ENCODE results near the gene MTARC2. TPM values are rescaled to one million over a fixed set of nuclear protein-coding genes. Genes with fewer than 3 reads are reported as not detected.
"Not testable (repeated sequence)": the region's sequence is repeated elsewhere in the genome, so short reads cannot be mapped to it uniquely, and the experiment has no call there.

MTARC2 gene
- total RNA-seq, 1 donor from 2014 or later = 13.3 TPM

- no peak for DNase-seq
Measured at GRCh38 chr1:220732621-220733020, 15.5 kb upstream of the MTARC2 start.

DNA sequence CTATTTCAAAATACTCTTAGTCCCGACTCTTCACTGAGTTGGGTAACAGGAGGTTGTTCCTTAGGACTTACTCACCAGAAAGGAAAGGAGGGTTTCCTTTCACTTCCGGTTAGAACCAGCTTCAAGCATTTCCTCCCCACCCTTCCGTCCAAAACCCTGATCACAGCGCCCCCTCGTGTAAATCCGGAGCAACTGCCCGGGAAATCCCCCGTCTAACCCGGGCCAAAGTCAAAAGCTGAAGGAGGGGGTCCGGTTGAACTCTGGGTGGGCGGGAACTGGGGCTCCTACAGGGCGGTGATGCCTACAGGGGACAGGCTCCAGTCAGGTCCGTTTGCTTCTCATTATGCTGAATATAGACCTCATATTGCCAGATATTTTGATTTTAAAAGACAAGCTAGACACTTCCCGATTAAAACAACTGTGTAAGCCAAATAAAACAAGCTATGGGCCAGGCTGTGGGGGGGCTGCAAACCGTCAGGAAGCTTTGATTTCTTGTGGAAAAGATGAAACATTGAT is 15.0 kb upstream of the MTARC2 start:
- DNase-seq = peak; percentile 81

- DNase-seq = no peak
Measured at GRCh38 chr1:220734571-220735326, 13.4 kb upstream of the MTARC2 start.

GRCh38 chr1:220736283-220736682 is 11.8 kb upstream of the MTARC2 start:
- DNase-seq = not testable (repeated sequence)

- no peak for DNase-seq
Measured at GRCh38 chr1:220741349-220741748, 6.8 kb upstream of the MTARC2 start.

GRCh38 chr1:220741825-220742224 is 6.3 kb upstream of the MTARC2 start:
- DNase-seq = no peak

DNA sequence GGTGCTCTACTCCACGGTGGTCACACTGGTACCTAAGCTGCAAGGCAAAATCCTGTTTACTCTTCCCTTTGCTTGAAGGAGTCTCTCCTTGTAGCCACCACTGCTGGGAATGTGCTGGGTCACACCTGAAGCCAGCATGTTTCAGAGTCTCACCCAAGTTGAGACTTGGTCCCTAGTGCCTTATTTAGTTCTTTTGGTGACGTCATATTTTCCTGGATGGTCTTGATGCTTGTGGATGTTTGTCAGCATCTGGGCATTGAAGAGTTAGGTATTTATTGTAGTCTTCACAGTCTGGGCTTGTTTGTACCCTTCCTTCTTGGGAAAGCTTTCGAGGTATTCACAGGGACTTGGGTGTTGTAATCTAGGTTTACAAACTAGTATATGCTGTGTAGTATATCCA is 5.6 kb upstream of the MTARC2 start:
- DNase-seq = no peak

DNA sequence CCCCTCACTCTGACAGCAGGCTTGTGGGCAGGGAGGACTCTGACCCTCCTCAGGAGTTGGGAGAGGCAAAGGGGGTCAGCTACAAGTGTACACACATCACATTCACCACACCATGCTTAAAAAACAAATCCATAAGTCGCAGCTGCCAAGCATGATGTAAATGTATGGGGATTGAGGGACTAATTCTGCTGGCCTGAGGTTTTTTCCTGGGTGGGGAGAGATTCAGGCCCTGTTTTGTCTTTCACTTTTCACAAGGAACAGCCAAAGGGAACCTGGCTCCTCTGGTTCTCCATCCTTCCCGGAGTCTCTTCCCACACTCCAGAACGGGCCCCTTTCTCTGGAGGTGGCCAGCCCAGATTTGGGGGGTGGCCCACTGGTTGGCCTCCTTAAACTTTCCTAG is 1.3 kb upstream of the MTARC2 start:
- DNase-seq = no peak

DNA sequence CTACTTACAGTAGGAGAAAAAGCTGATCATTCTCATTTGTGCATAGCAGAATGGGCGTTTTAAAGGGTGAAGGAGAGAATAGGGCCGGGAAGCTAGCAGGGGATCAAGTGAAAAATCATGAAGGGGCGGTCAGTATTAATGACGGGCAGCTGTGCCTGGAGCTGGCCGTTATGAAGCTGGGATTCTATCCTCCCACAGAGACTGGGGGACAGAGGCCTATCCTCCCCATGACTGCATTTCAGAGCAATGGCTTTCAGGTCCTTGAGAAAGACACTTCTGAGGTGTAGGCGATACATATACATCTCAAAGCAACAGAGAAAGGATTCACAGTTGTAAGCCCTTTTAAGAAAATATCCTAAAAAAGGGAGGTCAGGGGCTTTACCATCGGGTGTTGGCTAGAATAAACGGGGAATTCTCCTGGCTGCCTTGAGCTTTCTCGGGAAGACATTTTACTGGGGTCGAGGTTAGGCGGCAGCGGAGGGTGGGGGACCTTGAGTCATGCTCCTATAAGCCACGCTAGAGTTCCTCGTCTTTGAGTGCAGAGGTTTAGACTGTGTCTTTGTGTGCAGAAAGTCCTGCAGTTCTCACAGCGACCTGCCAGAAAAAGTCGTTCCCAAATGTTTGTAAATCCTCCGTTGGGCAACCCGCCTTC is 559 bp upstream of the MTARC2 start:
- DNase-seq = peak; percentile 38

GRCh38 chr1:220748936-220749335 is 814 bp downstream of the MTARC2 start:
- no peak for DNase-seq

GRCh38 chr1:220750131-220750515 is 2.0 kb downstream of the MTARC2 start:
- peak; percentile 63 for DNase-seq

GRCh38 chr1:220751111-220751510 is 3.0 kb downstream of the MTARC2 start:
- no peak for DNase-seq

- no peak for DNase-seq
Measured at GRCh38 chr1:220754212-220754917, 6.2 kb downstream of the MTARC2 start.

GRCh38 chr1:220754918-220755295 is 6.8 kb downstream of the MTARC2 start:
- DNase-seq = no peak

GRCh38 chr1:220755309-220755708 is 7.2 kb downstream of the MTARC2 start:
- no peak for DNase-seq

DNA sequence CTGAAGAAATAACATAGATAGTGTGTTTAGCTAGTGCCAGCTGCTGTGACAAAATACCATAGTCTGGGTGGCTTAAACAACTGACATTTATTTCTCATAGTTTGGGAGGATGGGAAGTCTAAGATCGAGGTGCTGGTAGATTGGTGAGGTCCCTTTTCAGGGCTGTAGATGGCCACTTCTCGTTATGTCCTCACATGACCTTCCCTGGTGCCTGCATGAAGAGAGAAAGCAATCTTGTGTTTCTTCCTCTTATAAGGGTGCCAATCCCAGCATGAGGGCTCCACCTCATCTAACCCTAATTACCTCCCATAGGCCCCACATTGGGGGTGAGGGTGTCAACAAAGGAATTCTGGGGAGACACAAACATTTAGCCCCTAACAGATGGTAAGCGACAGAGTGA is 9.3 kb downstream of the MTARC2 start:
- no peak for DNase-seq

- DNase-seq = no peak
Measured at GRCh38 chr1:220759147-220759546, 11.0 kb downstream of the MTARC2 start.

DNA sequence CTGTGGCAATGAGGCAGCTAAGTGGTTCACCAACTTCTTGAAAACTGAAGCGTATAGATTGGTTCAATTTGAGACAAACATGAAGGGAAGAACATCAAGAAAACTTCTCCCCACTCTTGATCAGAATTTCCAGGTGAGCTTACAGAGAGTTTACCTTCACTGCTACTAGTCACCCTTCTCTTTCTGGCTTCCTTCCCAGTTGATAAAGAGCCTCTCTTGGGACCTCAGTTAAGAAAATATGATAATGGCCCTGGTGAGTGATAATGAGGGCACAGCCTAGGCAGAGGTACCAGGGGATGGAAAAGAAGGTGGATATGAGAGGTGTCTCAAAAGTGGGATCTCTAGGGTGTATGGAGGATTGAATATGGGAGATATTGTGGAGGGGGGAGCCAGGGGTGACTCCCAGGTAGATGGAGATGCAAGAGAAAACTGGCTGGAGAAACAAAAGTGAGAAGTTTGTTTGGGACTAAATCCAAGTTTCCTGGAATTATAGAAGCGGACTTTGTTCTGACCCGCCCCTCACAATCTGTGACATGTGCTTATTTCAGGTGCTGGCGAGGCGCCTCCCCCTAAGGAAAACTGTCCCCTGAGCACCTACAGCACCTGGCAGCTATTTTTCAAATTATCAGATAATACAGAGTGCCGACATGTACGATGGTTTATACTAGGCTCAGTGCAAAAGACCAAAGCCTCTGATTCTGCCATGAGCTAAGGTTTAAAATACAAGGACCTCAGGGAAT is 13.7 kb downstream of the MTARC2 start:
- no peak for DNase-seq

- DNase-seq = no peak
Measured at GRCh38 chr1:220764757-220765156, 16.6 kb downstream of the MTARC2 start.

GRCh38 chr1:220767312-220768125 is 19.4 kb downstream of the MTARC2 start:
- peak; percentile 47 for DNase-seq

DNA sequence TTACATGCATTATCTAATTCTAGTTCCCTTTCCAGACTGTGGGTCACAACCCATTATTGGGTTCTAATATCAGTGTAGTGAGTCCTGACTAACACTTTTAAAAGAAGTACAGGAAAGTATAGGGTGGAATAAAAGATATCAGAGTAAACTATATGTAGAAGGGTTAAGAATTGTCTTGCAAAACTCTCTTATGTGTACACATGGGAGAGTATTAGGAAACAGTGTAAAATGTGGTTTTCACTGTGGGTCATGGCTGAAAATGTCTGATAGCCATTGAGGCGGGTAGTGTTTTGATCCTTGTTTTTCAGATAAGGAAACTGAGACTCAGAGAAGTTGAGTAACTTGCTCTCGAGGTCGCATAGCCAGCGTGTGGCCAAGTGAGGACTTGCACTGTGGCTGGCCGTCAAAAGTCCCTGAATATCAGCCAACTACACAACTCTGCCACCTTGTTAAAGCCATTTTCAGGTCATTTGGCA is 20.0 kb downstream of the MTARC2 start:
- no peak for DNase-seq
